Frontal cortex (tissue), 4 donors: ENCODE measurements around the gene TGFBR3. TPM values are rescaled to one million over a fixed set of nuclear protein-coding genes. Genes with fewer than 3 reads are reported as not detected.

Experiments
- DNase-seq, 2 donors: peaks; one replicate each; pipeline ENCODE4 v3.0.0; 2012; ENCODE audit warnings: low spot score in 2 of 2
- FAIRE-seq: peaks from 2 replicates; lab custom pipeline; 2012; peaks lifted over from hg19 to GRCh38; lab: Jason Lieb, UNC
- total RNA-seq: library from RNA; depleted of rRNA; stranded (reverse); fragments of >200 nt; gene quantifications from one replicate; pipeline ENCODE4 v1.2.3, GENCODE V29; 2014
- donor health status: control.
- donor health status: control.
- donor health status: control.

TGFBR3 gene
- total RNA-seq, 1 donor from 2014 or later = 4.9 TPM

DNA sequence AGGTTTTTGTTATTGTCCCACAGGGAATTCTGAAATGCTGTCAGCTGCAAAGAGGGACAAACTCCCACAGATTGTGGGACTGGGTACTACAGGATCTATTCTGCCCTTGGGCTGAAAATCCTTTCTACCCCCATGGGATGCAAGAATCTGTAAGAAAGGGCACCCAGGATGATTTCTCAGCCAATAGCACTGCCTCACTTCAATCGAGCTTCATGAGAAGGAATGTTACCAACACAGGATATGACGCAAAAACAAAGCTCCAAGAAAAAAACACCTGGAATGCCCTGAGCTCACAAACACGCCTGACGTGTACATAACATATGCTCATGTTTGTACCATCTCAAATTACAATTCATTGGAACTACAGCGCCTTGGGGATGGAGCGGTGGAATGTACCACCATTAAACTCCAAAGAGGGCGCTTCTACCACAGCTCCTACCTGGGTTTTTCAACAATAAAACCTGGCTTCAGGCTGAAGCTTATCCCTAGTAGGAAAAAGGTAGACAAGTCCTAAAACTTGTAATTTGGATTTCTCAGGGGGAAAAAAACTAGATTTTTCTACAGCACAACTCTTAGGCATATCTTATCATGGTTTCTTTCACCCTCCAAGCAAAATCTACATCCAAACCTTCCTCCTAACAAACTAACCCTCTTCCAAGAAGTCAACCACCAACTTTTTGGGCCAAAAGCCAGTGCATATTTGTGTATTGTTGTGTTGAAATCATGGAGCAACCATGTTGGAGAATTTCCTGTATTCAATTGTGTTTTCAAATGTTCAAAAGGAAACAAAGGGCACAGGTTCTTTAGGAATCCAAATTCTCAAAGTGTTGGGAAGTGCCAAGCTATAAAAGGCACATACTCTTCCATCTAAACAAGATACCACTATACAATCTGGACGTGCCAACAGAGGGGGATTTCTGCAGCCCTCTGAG is 78.9 kb downstream of the TGFBR3 start:
- no peak for DNase-seq
- no peak for FAIRE-seq

DNA sequence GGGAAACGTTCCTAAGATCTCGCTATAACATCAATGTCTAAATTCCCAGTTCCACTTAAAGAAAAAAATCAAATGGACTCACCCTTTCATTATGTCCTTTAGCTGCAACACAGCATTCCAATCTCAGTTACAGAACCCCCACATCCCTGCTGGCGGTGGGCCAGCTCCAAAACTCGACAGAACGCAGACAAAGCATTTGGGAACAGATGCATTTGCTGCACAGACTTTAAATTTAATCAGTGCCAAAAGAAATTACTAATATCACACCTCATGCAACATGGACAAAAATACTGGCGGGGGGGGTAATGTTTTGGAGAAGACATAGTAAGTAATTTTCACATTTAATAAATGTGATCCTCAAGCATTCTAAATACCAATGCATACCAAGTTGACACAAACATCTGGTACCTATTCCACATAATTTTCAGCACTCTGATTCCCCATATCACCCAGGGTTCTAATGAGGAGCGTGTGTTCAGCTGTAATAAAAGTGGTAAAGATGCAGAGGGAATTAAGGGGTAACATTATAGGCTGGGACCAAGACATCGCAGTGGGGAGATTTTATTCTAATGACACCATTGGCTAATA is 79.7 kb downstream of the TGFBR3 start:
- FAIRE-seq (no peak), DNase-seq (no peak)

- DNase-seq = no peak
- no peak for FAIRE-seq
Observed at GRCh38 chr1:91805311-91805801, 80.6 kb downstream of the TGFBR3 start.

- FAIRE-seq = no peak
Observed at GRCh38 chr1:91804546-91805023, 81.4 kb downstream of the TGFBR3 start.

DNA sequence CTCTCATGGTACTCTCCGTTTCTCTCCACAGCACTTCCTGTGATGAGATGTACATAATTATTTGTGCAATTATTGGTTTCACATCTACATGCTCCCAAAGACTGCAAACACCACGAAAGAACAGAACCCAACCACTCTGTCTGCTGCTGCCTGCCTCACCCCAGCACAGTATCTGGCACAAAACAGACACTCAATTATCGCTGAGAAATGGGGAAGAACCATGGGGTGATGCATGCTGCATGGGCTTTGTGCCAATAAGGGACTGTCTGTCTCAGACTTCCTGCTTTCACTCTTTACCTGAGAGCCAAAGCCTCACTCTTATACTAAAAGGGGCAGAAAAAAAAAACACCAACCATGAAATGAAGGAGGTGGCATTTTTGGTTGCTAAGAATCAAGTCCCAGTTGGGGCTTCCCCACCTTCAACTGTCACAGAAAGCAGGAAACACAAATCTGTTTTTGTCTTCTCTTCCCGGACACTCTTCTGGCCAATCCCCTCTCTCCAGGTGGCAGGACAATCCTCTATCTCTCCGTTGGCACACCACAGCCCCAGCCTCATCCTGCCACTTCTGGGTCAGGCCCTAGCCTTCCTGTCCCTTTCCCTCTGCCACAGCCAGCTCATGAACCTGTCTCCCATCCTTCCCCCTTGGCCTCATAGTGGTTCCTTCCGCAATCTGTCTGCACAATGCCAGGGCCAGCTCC is 82.0 kb downstream of the TGFBR3 start:
- no peak for FAIRE-seq

More at GRCh38 chr1:91804546-91805023, 81.4 kb downstream of the TGFBR3 start:
- DNase-seq = no peak

DNA sequence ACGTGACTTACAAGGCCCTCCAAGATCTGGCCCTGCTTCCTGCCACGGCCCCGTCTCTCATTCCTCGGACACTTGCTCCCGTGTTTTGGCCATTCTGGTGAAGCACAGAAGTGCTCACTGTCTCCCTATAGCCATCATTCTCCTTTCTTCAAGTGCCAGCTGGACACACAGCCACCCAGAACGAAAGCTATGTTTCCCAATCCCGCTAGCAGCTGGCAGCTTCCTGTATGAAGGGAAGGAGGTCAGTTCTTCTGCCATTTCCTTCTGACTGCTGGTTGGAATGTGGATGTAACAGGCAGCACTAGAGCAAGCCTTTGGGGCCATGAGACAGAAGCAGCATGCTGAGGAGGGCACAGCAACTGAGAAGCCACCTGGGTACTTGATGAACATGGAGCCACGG is 82.8 kb downstream of the TGFBR3 start:
- FAIRE-seq = no peak
- no peak for DNase-seq

More for the DNA sequence above, 82.0 kb downstream of the TGFBR3 start:
- DNase-seq = no peak

DNA sequence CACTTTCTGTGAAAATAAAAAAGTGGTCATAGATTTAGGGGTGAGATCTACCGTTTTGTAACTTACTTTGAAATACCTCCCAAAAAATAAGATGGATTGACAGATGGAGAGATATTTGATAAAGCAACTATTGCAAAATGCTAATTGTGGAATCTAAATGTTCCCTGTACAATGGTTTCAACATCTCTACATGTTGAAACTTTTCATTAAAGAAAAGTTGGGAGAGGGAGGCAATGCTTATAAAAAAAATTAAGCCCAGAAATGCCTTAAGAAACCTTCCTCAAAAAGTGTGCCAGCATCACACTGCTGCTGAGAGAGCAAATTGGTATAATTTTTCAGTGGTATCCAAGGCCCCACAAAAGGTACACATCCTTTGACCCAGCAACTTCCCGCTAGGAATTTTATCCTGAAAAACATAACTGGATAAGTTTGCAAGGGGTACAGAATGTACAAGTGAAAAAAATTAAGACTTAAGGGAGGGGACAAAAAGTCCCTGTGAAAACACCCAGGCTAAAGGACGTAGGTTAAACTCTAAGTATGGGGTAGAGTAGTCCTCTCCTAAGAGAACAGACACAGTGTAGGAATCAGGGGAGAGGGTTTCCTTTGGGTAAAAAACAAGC is 84.3 kb downstream of the TGFBR3 start:
- FAIRE-seq = no peak
- DNase-seq = no peak

- no peak for FAIRE-seq
- DNase-seq = no peak
Observed at GRCh38 chr1:91799863-91800262, 86.1 kb downstream of the TGFBR3 start.

DNA sequence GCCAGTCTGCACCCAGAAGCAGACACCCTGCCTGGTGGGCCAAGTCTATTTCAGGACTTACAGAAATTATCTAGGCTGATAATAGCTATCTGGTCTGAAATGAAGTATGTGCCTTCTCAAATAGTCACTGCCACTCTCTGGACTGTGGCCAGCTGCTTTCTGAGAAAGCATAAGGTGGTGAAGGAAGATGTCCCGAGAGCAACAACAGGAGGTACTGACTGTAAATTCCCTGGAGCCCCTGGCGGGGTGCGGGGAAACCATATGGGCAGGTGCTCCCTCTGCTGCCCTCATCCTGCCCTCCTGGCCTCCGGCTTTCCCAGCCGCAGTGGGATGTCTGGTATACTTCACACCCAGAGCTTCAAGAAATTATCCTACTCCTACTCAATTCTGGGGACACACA is 86.8 kb downstream of the TGFBR3 start:
- no peak for FAIRE-seq
- no peak for DNase-seq

DNA sequence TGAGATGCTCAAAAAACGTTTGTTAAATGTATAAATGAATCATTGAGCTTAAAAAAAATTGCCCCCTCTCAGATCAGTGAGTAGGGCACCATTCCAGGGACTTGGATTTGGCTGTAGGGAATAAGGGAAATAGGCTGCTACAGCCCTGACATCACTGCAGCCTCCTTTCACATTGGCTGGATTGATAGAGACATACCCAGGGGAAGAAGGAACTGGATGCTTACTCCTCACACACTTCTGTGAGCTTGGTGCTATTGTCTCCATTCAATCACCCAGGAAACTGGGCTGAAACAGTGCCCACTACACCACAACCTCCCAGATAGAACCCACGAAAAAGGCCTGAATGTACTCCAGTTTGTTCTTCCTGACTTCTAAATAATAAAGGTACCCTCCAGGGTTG is 87.2 kb downstream of the TGFBR3 start:
- no peak for DNase-seq
- no peak for FAIRE-seq

- FAIRE-seq = no peak
- DNase-seq = no peak
Observed at GRCh38 chr1:91798241-91798648, 87.7 kb downstream of the TGFBR3 start.

DNA sequence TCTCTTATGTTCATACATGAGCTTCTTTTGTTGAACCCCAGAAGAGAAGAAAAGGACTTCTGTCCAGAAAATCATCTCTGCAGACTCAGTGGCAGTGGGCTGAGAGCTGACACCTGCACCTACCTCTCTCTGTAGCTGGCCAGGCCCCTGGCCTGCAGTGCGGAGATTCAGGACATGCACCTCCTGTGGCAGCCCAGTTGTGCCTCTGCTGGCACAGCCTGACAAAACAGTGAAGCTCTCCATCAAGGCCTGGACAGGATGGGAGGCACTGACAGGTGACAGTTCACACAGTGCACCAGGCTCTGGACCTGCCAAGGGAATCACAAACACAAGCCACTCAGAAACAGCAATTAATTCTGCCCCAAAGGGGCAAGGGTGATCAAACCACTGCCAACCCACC is 88.8 kb downstream of the TGFBR3 start:
- FAIRE-seq = no peak

DNA sequence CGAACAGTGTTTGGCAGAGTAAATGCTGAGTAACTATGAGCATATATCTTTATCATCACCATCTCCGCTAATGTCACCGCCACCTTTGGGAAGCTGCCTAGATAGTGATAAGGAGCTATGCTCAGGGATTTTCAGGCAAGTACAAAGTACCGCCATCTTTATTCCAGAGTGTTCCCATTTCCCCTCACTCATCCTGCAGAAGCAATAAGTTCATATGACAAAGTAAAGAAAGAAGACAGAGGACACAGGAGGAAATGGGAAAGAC is 89.6 kb downstream of the TGFBR3 start:
- no peak for FAIRE-seq
- no peak for DNase-seq

More for the DNA sequence above, 88.8 kb downstream of the TGFBR3 start:
- DNase-seq = no peak

DNA sequence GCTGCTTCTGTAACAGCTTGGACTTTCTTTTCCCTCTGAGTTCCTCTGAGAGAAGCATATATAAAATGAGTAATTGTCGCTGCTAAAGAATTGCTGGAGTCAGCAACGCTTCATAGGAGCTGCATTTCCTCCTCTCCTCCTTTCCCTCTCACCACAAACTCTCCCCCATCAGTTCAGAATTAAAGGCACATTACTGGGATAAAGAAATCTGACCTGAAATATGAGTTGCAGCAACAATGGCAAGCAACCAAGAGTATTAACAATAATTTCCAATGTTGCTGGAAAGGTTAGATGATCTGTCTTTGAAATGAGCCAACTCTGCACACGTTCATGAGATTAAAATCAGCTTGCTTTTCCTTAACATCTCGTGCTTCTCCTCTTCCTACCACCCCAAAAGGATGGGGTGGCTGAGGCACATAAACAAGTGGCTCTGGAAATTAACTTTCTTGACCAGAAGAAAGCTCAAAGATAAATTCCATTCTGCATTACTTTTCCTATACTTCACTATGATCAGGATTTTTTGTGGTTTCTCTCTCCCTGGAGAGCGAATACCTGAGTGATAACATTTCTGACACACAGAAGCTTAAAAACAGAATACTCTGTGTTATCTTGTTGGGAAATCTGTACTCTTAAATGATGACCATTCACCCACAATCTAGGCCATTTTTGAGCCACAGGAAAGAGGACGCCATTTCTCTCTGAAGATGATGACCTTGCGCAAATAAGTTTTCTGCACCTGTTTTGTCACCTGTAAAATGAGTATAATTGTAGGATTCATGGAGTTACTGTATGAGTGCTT is 90.2 kb downstream of the TGFBR3 start:
- DNase-seq = no peak
- no peak for FAIRE-seq

DNA sequence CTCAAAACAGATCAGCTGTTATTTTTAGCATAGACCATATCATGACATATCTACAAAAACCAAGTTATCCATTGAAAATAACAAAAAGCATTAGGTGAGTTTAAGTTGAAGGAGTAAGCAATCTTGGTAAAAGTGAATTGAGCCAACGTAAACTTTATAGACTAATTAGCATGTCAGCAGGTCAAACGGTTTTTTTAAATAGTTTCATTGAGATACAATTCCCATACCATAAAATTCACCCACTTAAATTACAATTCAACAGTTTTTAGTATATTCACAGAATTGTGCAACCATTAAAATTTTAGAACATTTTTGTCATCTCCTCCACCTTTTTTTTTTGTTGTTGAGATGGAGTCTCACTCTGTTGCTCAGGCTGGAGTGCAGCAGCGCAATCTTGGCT is 92.1 kb downstream of the TGFBR3 start:
- FAIRE-seq (no peak), DNase-seq (no peak)

DNA sequence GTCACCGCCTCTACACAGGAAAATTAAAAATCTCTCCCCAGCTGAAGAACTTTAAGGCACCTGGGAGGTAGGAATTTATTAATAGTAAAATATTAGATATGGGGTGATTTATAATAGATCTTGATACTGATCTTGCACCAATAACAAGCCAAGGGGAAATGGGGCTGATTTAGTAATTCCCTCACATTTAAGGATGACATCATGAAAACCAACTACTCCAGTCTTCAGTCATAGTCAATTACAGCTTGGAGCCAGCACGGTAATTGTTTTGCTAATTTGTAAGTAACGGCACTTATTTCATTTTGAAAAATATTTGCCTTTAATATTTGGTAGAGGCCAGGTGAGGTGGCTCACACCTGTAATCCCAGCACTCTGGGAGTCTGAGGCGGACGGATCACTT is 92.8 kb downstream of the TGFBR3 start:
- DNase-seq (no peak), FAIRE-seq (no peak)

GRCh38 chr1:91792489-91793071 is 93.4 kb downstream of the TGFBR3 start:
- no peak for DNase-seq
- no peak for FAIRE-seq

- DNase-seq (no peak), FAIRE-seq (no peak)
Observed at GRCh38 chr1:91791691-91792488, 94.1 kb downstream of the TGFBR3 start.
